Mesenchymal stem cell (in vitro differentiated cells and primary cell): ENCODE measurements around the gene CCDC169. TPM values are rescaled to one million over a fixed set of nuclear protein-coding genes. Genes with fewer than 3 reads are reported as not detected.

Experiments
- DNase-seq: peaks from one replicate; pipeline ENCODE4 v3.0.0-alpha.2; 2013
- H2AFZ ChIP-seq: one replicate; pipeline ENCODE4 v1.6.1; 2013; ENCODE audit warnings: low read depth, mild to moderate bottlenecking, control low read depth, inconsistent platforms, low read length, moderate library complexity
- H2AK5ac ChIP-seq: 2 replicates; pipeline ENCODE4 v1.6.1; 2013; ENCODE audit warnings: low read length, moderate library complexity, mild to moderate bottlenecking, inconsistent platforms; ENCODE audit not compliant: severe bottlenecking
- H2BK120ac ChIP-seq: one replicate; pipeline ENCODE4 v1.6.1; 2013; ENCODE audit warnings: low read depth, mild to moderate bottlenecking, inconsistent platforms, low read length, moderate library complexity
- H2BK12ac ChIP-seq, 2 experiments: one replicate each; pipeline ENCODE4 v1.6.1; 2013; ENCODE audit warnings: inconsistent platforms in 2 of 2, low read length in 2 of 2, mild to moderate bottlenecking in 2 of 2, moderate library complexity in 2 of 2, control low read depth in 1 of 2
- H2BK15ac ChIP-seq: one replicate; pipeline ENCODE4 v1.6.1; 2013; ENCODE audit warnings: mild to moderate bottlenecking, low read depth, inconsistent platforms; ENCODE audit not compliant: poor library complexity, severe bottlenecking
- H2BK5ac ChIP-seq: 2 replicates; pipeline ENCODE4 v1.6.1; 2013; ENCODE audit warnings: low read depth, mild to moderate bottlenecking, low read length, control low read depth, inconsistent platforms; ENCODE audit not compliant: poor library complexity, severe bottlenecking
- H3K14ac ChIP-seq, 2 experiments: one replicate each; pipeline ENCODE4 v1.6.1; 2013; ENCODE audit warnings: inconsistent platforms in 2 of 2, low read length in 2 of 2, control low read depth in 1 of 2, mild to moderate bottlenecking in 1 of 2, moderate library complexity in 1 of 2
- H3K18ac ChIP-seq, 2 experiments: one replicate each; pipeline ENCODE4 v1.6.1; 2013; ENCODE audit warnings: inconsistent platforms in 2 of 2, low read length in 2 of 2, control low read depth in 1 of 2, low read depth in 1 of 2, mild to moderate bottlenecking in 1 of 2
- H3K23ac ChIP-seq, 2 experiments: one replicate each; pipeline ENCODE4 v1.6.1; 2013; ENCODE audit warnings: inconsistent platforms in 2 of 2, low read length in 2 of 2, mild to moderate bottlenecking in 2 of 2, moderate library complexity in 2 of 2, control low read depth in 1 of 2
- H3K27ac ChIP-seq: 2 replicates; pipeline ENCODE4 v1.5.1; 2013; ENCODE audit warnings: mild to moderate bottlenecking, moderate library complexity, low read length, control low read depth, inconsistent platforms; ENCODE audit not compliant: poor library complexity, severe bottlenecking
- H3K27me3 ChIP-seq, 2 experiments: 2 replicates each; pipeline versions ENCODE4 v1.6.1 to v1.7.0; 2013; ENCODE audit warnings: low read length in 2 of 2, mild to moderate bottlenecking in 2 of 2, moderate library complexity in 2 of 2, control low read depth in 1 of 2, inconsistent platforms in 1 of 2; ENCODE audit not compliant: control insufficient read depth in 1 of 2, insufficient read depth in 1 of 2
- H3K36me3 ChIP-seq, 2 experiments: 2 replicates each; pipeline versions ENCODE4 v1.6.1 to v1.7.0; 2013; ENCODE audit warnings: low read length in 2 of 2, control low read depth in 1 of 2, inconsistent platforms in 1 of 2, low read depth in 1 of 2, mild to moderate bottlenecking in 1 of 2; ENCODE audit not compliant: insufficient read depth in 2 of 2, control insufficient read depth in 1 of 2
- H3K4ac ChIP-seq, 2 experiments: one replicate each; pipeline ENCODE4 v1.6.1; 2013; ENCODE audit warnings: inconsistent platforms in 2 of 2, low read length in 2 of 2, mild to moderate bottlenecking in 2 of 2, moderate library complexity in 2 of 2, control low read depth in 1 of 2, low read depth in 1 of 2
- H3K4me1 ChIP-seq: 2 replicates; pipeline ENCODE4 v1.6.1; 2013; ENCODE audit warnings: low read depth, low read length, control low read depth; ENCODE audit not compliant: control insufficient read depth, insufficient read depth
- H3K4me2 ChIP-seq: 2 replicates; pipeline ENCODE4 v1.6.1; 2013; ENCODE audit warnings: low read length, mild to moderate bottlenecking, inconsistent platforms; ENCODE audit not compliant: poor library complexity, severe bottlenecking
- H3K4me3 ChIP-seq, 2 experiments: 2 replicates each; pipeline versions ENCODE4 v1.5.1 to v1.7.0; 2013; ENCODE audit warnings: low read length in 2 of 2, mild to moderate bottlenecking in 2 of 2, control low read depth in 1 of 2, low read depth in 1 of 2; ENCODE audit not compliant: insufficient read depth in 1 of 2
- H3K79me1 ChIP-seq: replicated peaks from 2 replicates; pipeline ENCODE4 v1.6.1; 2013; ENCODE audit warnings: mild to moderate bottlenecking, control low read depth, low read length, inconsistent platforms; ENCODE audit not compliant: poor library complexity, severe bottlenecking
- H3K9ac ChIP-seq: 2 replicates; pipeline ENCODE4 v1.7.0; 2013; ENCODE audit warnings: mild to moderate bottlenecking, low read length, moderate library complexity
- H3K9me3 ChIP-seq: 2 replicates; pipeline ENCODE4 v1.7.0; 2013; ENCODE audit warnings: mild to moderate bottlenecking, low read length; ENCODE audit not compliant: control insufficient read depth
- H4K8ac ChIP-seq: one replicate; pipeline ENCODE4 v1.6.1; 2013; ENCODE audit warnings: inconsistent platforms, mild to moderate bottlenecking, low read length, moderate library complexity
- H4K91ac ChIP-seq: one replicate; pipeline ENCODE4 v1.6.1; 2013; ENCODE audit warnings: mild to moderate bottlenecking, low read length, inconsistent platforms
- small RNA-seq: library from polyadenylated mRNA; stranded (forward); fragments of <200 nt; extraction: miRNeasy Mini kit (QIAGEN cat#:217004); gene quantifications from one replicate; pipeline ENCODE3, GENCODE V24; 2013; ENCODE audit warnings: low read depth

CCDC169 gene

DNA sequence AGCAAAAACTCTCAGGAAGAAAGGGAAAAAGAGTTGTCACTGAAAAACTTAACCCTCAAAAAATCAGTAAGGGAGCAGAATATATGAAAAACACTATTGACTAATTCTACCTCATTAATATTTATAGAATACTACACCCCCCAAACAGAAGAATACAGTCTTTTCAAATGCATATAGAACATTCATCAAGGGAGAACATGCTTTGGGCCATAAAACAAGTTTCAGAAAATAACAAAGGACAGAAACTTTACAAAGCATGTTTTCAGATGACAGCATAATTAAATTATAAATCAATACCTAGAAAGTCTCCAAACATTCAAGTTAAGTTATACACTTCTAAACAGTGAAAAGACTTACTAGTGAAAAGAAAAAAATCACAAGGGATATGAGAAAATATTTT, 113.7 kb downstream of the CCDC169 start:
- Histone ChIP-seq H2AFZ (no peak overlapping the region), H2BK15ac (no peak overlapping the region), H3K14ac (no peak overlapping the region), H3K9ac (no peak overlapping the region), H3K4me1 (no peaks in the 10 kb centered on the region), H2BK120ac (no peak overlapping the region), H3K36me3 (no peaks in the 10 kb centered on the region), H3K4ac (no peak overlapping the region), H3K79me1 (no peaks in the 10 kb centered on the region), H3K23ac (no peak overlapping the region), H3K27ac (no peak overlapping the region), H3K4me3 (no peak overlapping the region), H3K27me3 (peaks cover 0 to 3% of the 10 kb centered on the region in 2 experiments), H2BK5ac (no peak overlapping the region), H3K4me2 (no peak overlapping the region), H2BK12ac (no peak overlapping the region), H2AK5ac (no peak overlapping the region), H4K91ac (no peak overlapping the region), H3K18ac (no peak overlapping the region), H4K8ac (no peak overlapping the region), H3K9me3 (no peaks in the 10 kb centered on the region)
- no peak for DNase-seq

Small RNA genes within 50 kb of the gene (small RNA-seq; reads per million reads assigned to genes)
- not detected for gene RNU6-71P
